HG03432 (cell line): ENCODE data around the gene CENPP.

Experiments
- ATAC-seq: cut with Tn5 transposase; IDR thresholded peaks from one replicate; pipeline ENCODE4 v1.9.1; 2021; ENCODE audit warnings: mild to moderate bottlenecking, moderate library complexity; ENCODE audit not compliant: unreplicated experiment

CENPP gene

DNA sequence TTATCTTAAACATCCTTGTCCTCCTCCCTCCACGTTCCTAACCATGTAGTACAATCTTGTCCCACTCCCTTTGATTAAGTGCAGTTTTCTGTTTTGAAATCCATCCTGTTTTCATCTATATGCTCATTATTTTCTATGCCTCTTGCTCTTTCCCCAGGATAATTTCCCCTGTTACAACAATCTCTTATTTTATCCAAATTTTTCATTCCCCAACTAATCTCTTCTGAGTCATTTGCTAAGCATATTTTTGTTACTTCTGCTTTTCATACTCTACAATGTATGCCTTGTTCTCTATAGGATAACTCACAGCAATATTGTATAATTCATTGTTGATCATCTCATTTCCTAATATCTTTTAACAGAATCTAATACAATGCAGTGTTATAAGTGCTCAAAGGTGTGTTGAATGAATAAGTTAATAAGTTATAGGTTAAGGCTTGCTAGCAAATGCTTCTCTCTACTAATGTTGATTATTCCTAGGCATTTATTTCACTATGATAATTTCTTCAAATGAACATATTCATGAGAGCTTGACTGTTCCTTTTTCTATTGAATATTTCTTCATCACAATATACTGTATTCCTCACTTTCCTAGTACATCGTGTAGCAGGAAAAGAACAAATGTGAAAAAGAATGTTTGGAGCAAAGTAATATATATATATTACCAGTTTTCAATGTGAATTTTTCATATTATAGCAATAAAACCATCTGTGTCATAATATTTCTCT, 97.0 kb downstream of the CENPP start:
- ATAC-seq: no peak

DNA sequence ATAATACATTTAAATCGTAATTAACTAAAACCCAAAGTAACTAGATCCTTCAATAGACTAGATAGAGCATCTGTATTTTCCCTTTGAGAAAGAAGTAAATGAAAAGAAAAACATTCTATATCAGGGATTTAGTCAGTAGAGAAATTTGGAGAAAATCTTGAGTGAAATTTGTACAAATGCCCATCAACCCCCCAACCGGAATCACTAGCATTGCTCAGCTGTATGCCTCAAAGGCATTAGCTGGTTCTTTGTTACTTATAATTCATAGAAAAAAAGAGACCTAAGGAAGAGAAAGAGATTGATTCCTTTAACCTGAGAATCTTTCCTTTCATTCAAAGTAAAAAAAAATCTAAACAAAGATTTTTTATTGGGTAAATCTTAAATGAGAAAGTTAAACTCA, 97.9 kb downstream of the CENPP start:
- ATAC-seq: no peak

DNA sequence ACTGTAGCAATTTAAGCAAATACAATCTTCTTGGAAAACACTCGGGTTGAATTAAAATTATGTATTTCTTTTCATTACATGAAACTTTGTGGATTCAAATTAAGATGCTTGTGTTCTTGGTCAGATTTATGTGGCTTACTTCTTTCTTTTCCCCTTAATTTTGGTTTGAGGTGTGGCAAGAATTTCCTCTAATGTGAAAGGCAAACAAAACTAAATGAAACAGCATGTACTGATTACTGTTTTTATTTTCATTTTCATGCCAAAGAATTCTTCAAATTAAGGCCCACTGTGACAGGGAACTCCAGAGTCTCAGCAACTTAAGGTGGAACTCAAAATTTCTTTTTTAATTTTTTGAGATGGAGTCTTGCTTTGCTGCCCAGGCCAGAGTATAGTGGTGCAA, 98.6 kb downstream of the CENPP start, which contains the start of gene OMD:
Gene OMD, minus strand, starts transcription at position 132 of the 400 bp plus-strand sequence. CDS start 6,913 bp downstream, outside the sequence.
- ATAC-seq: no peak

DNA sequence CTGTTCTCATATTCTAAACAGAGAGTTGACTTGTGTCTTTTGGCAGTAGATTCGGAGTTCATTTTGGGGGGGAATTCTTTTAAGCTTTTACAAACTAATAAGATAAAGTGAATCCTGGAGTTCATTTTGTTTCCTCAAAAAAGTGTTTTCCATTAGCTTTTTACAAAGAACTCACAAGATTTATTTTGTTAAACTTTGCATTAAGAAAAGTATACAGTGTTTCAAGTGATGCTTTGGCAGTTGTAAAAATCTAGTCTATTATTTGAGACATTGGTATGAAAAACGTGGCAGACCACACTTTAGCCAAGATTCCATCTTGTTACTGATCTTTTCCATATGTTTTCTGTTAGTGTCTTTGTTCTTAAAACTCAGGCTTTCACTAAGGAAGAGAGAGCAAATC, 99.7 kb downstream of the CENPP start:
- no peak for ATAC-seq

DNA sequence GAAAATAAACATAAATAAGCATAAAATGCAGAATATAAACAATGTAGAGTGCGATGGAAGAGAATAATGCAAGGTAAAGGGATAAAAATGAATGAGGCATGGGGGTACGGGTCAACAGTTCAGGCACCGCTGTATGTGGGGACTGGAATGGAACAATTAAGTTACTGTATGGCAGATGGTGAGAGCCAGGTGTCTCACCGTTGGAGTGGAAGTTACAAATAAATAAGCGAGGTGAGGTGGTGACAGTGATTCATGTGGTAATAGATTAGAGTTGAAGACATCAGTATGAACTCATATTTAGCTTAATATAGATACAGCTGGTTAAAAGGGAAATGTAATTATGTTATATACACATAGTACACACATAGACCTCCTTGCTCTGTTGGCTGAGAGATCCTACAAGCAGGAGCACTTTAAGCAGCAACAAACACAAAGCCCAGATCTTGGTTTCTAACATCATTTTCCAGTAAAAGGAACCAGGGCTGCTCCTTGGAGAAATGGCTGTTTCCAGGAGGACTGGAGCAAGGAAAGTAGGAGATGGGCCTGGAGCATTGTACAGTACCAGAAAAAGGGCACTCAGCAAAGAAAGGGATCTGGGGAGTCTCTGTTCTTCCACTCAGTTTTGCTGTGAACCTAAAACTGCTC, 100.9 kb downstream of the CENPP start:
- no peak for ATAC-seq

DNA sequence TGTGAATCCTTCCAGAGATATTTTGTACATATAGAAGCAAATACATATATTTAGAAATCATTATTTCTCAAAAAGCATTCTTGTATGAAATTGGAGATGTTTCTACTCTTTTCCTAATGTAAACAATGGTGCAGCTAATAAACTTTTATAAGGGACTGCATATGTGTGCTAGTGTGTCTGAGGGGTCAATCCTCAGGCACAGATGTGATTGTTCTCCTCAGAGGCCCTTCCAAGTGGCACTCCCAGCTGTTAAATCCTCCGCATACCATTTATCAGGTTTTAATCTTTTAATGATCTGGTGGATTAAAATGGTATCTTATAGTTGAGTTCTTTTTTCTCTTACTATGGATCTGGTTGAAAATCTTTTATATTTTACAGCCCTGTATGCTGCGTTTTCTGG, 104.1 kb downstream of the CENPP start:
- no peak for ATAC-seq

DNA sequence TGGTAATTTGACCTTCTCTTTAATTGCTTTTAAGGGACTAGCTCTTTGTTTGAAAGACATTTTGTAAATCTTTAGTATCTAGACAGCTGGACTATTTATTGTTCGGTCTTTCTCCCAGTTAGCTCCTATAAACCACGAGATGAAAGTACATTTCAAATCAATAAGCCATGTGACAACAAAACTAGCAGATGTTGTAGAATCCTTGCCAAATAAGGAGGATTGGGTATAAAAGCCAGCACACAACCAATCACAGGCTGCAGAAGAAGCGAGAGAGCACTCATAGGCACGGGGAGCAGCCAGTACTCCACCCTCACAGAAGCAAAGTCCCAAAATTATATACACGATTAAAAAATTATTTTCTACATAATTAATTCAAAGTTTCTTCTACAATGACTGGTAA, 106.6 kb downstream of the CENPP start:
- no peak for ATAC-seq

DNA sequence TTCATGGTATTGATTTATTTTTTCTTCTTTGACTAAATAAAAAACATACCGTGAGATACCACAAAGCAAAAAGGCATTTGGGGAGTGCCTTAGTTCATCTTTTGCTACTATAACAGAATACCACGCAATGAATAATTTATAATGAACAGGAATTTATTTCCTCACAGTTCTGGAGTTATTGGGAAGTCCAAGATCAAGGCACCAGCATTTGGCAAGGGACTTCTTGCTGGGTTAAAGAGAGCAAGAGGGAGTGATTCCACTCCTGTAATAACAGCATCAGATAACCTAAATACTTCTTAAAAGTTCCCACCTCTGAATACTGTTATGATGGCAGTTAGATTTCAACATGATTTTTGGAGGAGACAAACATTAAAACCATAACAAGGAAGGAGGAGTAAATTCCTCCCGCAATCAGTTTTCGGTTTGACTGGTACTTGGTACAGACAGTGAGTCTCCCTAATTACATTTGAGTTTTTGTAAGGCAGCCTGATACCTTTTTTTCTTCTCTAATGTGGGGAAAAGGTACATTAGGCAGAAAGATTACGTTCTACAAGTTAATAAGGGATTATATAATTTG, 107.3 kb downstream of the CENPP start:
- ATAC-seq: no peak

DNA sequence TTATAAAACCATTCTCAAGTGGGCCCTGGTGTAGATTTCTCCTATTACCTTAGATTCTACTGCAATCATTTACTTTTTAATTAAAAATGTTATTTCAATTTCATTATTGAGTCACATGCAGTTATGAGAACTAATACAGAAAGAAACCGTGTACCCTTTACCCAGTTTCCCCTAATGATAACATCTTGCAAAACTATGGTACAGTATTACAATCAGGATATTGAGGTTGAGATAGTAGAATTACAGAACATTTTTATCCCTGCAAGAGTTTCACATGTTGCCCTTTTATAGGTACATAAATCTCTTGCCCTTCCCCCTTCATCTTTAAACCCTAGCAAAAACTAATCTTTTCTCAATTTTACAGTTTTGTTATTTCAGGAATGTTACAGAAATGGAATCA, 109.5 kb downstream of the CENPP start:
- ATAC-seq: no peak

DNA sequence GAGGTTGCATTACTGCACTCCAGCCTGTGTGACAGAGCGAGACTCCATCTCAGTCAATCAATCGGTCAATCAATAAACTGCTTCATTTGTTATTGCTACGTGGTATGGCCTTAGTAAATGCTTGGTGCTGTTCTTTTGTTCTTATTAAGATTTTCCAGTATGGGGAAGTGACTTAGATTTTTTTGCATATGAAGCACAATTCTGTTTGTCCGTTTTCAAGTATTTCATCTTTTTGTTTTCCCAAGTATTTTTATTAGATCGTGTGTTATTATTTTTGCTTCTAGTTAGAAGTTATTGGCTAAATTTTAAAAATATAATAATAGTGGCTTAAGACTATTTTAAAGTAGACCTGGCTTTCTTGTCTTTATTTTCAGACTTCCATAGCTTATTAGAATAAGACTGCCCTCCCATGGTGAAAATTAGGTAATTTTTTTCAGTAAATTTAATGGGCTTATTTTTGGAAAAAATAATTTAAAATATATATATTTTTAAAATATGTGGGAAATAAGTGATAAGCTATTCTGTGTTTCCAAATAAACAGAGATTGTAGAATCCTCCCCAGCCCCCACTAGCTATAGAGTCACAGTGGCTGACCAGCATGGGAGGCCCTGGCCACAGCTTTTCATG, 113.3 kb downstream of the CENPP start:
- no peak for ATAC-seq

DNA sequence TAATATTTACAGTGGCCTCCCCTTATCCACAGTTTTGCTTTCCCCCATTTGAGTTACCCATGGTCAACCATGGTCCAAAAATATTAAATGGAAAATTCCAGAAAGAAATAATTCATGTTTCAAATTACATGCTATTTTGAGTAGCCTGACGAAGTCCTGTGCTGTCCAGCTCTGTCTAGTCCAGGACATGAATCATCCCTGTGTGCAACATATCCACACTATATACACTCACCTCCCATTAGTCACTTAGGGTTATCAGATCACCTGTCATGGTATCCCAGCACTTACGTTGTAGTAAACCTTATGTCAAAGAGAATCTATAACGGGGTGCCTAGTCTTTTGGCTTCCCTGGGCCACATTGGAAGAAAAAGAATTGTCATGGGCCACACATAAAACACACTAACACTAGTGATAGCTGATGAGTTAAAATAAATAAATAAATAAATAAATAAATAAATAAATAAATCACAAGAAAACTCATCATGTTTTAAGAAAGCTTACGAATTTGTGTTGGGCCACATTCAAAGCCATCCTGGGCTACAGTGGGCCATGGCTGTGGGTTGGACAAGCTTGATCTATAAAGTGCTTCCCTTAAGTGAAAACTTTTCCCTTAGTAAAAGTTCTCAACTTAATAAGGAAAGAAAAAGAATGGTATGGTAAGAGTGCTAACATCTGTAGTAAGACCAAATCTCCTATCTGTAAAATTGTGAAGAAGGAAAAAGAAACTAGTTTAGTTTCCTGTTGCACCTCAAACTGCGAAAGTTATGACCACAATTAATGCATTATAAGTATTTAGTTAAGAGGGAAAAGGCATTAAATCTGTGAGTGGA, 114.4 kb downstream of the CENPP start:
- ATAC-seq: no peak

DNA sequence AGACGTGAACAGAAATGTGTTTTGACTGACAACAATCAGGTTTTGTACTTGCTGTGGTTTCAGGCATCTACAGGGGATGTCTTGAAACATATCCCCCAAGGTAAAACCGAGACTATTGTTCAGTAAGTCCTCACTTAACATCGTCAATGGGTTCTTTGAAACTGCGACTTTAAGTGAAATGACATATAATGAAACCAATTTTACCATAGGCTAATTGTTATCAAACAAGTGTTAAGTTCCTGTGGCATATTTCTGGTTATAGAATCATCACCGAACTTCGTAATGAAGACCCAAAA, 114.9 kb downstream of the CENPP start:
- ATAC-seq: no peak

DNA sequence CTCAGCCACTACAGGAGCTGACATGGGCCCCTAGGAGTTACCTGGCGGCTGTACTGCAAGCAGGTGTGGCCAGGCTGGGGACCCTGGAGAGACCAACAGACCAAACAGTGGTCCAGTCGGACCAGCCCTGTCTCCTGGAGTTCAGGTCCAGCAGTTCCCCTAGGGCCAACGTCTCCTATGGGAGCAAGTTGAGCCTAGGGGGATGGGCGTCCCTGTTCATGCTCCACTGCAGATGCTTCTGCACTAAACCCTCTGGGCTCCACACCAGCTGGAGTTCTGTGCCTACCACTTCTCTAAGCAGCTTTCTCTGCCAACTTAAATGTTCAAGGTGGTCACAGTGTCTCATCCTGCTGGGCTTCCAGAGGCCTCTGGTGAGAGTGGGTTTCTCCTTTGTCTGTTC, 119.1 kb downstream of the CENPP start:
- ATAC-seq: no peak

DNA sequence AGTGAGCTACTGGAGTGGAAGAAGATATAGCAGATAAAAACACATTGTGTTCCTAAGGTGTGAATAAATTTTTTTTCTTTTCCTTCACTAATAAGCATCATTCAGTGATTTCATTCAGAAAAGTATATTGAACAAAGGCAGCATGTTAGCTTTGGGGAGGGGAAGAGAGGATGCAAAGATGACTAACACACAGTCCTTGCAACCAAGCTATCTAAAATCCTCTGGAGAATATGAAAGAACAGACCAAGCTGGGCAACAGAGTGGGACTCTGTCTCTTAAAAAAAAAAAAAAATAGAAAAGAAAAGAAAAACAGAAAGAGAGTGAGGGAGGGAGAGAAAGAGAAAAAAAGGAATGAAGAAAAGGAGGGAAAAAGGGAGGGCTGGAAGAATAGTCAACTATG, 120.8 kb downstream of the CENPP start:
- ATAC-seq: no peak

DNA sequence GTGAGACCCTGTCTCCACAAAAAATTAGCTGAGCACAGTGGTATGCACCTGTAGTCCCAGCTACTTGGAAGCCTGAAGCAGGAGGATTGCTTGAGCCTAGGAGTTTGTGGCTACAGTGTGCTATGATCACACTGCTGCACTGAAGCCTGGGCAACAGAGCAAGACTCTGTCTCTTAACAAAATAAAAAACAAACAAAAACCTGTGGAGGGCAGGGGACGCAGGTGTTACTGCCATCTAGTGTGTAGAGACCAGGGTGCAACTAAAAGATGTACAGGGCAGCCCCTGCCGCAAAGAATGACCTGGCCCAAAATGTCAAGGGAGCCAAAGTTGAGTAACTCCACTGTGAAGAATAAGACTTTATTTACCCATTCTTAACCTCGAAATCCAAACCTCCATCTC, 129.5 kb downstream of the CENPP start:
- no peak for ATAC-seq

DNA sequence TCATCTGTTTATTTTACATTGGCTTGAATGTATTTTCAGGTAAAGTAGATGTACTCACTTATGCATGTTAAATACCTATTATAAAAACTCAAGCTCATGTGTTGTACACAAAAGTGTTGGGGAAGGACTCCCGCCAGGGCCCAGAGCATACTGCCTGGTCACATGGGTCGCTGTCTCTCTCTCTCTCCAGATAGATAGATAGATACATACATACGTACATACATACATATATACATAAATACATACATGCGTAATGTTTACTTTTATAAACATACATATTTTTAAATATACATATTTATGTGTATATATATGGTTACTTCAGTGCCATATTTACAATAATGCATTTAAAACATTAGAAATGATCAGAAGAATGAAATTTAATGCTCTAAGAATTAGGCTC, 131.8 kb downstream of the CENPP start:
- ATAC-seq: no peak

DNA sequence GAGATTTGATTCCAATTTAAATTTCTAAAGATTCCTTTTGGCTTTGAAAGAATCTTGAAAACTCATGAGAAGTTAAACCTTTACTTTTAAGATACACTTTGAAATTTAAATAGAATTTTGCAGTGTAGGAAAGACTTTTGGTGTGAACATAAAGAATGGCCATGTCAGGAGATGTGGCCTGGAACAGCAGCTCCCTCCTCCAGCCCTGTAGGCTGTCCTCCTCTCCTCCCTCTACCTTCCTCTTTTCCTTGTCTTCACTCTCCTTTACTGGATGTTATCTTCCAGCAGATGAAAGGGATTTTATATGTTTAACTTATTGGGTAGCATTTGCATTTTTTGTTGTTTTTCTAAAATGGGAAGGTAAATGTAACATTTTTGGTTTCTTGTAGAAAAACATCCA, 137.6 kb downstream of the CENPP start:
- ATAC-seq: no peak

DNA sequence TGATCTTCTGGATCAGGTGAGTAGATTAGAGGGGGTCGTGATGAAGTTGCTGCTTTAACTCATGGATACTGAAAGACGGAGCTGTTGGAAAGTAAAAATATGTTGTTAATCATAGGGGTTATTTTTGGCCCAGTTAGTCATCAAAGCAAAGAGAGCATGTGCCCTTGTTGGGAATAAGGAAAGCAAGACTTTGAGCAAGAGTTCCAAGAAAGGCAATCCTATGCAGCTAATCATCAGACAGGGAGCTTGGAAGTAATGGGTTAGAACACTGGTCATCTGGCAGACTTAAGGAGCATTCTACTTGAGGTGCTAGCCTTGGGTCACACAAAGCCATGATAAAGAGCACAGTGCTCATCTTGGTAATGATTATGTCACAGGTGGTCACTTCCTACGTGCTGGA, 138.2 kb downstream of the CENPP start:
- no peak for ATAC-seq

DNA sequence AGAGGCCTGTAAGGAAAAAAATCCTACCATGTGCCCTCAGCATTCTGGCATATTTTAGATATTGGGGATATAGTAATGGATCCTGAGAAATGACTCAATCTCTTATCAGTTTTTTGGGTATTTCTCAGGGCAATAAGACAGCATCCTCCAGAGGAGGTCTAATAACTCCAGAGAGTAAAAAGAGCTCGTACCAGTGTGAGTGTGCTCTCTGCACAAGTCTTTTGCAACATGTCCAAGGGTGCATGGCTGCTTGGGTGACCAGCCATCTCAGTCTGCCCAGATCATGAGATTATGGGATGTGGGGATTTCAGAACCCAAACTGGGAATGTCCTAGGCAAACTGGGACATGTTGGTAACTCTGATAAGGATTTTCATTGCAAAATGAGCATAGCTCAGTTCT, 141.3 kb downstream of the CENPP start:
- no peak for ATAC-seq

DNA sequence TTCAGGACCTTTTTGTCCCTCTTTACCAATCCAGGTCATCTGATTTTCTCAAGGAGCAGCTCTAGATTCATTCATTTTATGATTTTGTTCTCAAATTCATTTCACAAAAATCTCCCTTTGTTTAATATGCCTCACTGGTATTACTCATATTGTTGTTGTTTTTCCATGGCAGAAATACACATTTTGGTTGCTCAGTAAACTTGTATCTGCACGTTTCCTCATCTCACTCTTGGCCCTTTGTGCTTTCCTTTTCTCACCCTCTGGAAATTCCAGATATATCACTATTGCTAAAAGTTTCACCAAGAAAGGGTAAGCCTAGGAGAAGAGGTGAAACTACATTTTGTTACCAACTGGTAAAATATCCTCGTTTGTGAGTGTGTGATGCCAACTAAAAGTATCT, 141.8 kb downstream of the CENPP start:
- ATAC-seq: no peak

DNA sequence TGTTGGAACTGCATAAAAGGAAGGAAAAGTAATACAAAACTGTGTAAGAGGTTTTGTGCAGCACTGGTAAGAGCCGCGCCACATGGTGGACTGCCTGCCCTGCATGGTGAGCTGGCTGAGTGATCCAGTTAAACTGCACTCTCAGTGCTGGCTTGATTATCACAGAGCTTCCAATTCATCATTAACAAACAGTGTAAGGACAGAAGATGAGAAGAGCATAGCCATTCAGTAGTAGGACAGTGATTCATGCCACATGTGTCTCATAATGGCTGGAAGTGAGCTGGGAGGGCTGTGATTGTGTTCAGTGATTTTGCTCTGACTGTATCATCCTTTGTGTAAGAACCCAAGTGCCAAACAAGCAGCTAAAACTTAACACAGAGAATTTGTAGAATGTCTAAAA, 142.5 kb downstream of the CENPP start:
- ATAC-seq: no peak
